GM12891 (cell line): ENCODE data around the gene PDLIM7.

ENCODE experiments used
- POLR2A ChIP-seq: IDR thresholded peaks from 2 replicates; pipeline ENCODE4 v1.6.1; 2011; ENCODE audit warnings: low read depth, low read length, control low read depth
- POLR2AphosphoS5 ChIP-seq: IDR thresholded peaks from 2 replicates; pipeline ENCODE4 v1.6.1; 2011; ENCODE audit warnings: low read depth, low read length, control low read depth
- SPI1 ChIP-seq: IDR thresholded peaks from 2 replicates; pipeline ENCODE4 v1.6.1; 2011; ENCODE audit warnings: low read depth, low read length, control low read depth
- TAF1 ChIP-seq: IDR thresholded peaks from 2 replicates; pipeline ENCODE4 v1.6.1; 2011; ENCODE audit warnings: low read depth, low read length, control low read depth

DNA sequence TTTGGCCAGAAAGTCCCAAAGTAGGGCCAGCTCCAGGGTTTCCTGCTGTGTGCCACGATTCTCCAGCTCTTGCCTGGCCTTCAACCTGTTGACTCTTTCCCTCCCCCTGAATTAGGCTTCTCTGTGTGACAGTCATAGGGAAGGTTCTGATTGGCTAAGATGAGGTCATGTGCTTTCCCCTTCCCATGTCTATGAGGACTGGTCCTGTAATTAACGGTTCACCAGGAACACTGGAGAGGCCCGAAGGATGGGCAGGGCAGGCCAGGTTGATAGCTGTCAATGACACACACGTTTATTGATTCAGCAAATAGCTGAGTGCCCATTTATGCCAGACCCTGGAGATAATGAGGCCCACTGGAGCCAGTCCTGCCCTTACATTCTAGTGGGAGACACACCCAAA, 59.8 kb downstream of the PDLIM7 start:
- no peak for TF ChIP-seq POLR2AphosphoS5
- no peak for TF ChIP-seq POLR2A
- no peak for TF ChIP-seq TAF1
- TF ChIP-seq SPI1 = no peak
